ENCODE data around the gene RTTN.

RTTN gene

GRCh38 chr18:70194227-70194890 is 11.1 kb downstream of the RTTN start:
- Histone ChIP-seq H3K27me3 (ENCODE audit: insufficient read depth, low read length, poor library complexity) (no peaks in the 10 kb centered on the region), H3K4me1 (ENCODE audit: insufficient read depth, low read length) (no peaks in the 10 kb centered on the region), H3K79me2 (ENCODE audit: insufficient read depth, low read length) (no peaks in the 10 kb centered on the region), H3K4me2 (ENCODE audit: insufficient read depth, low read length) (no peak overlapping the region), H3K4me3 (ENCODE audit: low read depth in 1 of 2, low read length in 2 of 2) (no peak overlapping the region), H2AFZ (ENCODE audit: low read depth, low read length) (no peak overlapping the region), H3K9me3 (ENCODE audit: insufficient read depth, low read length, severe bottlenecking) (no peaks in the 10 kb centered on the region), H3K36me3 (ENCODE audit: insufficient read depth, low read length) (peaks cover 93% of the 10 kb centered on the region), H4K20me1 (ENCODE audit: insufficient read depth, low read length) (no peaks in the 10 kb centered on the region), H3K9ac (ENCODE audit: low read depth, low read length) (no peak overlapping the region), H3K27ac (ENCODE audit: low read length) (no peak overlapping the region)
- TF ChIP-seq CTCF (IDR thresholded peaks at IDR 0.05; ENCODE audit: borderline replicate concordance, extremely low read depth, low read length, poor library complexity, severe bottlenecking) (no peak), EZH2 (IDR thresholded peaks at IDR 0.05; ENCODE audit: borderline replicate concordance, low read depth, low read length, severe bottlenecking) (no peak)
- DNase-seq (no peak), ATAC-seq (ENCODE audit: insufficient read depth, low read depth) (no peak)

GRCh38 chr18:70190529-70190928 is 15.0 kb downstream of the RTTN start:
- Histone ChIP-seq H3K27ac (ENCODE audit: low read length) (no peak overlapping the region), H3K36me3 (ENCODE audit: insufficient read depth, low read length) (peaks cover 88% of the 10 kb centered on the region), H2AFZ (ENCODE audit: low read depth, low read length) (no peak overlapping the region), H3K9ac (ENCODE audit: low read depth, low read length) (no peak overlapping the region), H3K4me1 (ENCODE audit: insufficient read depth, low read length) (no peaks in the 10 kb centered on the region), H3K79me2 (ENCODE audit: insufficient read depth, low read length) (peaks cover 5% of the 10 kb centered on the region; the same call in 1 of the 2 replicates), H3K4me2 (ENCODE audit: insufficient read depth, low read length) (no peak overlapping the region), H3K4me3 (ENCODE audit: low read depth in 1 of 2, low read length in 2 of 2) (no peak overlapping the region), H3K27me3 (ENCODE audit: insufficient read depth, low read length, poor library complexity) (no peaks in the 10 kb centered on the region), H3K9me3 (ENCODE audit: insufficient read depth, low read length, severe bottlenecking) (no peaks in the 10 kb centered on the region), H4K20me1 (ENCODE audit: insufficient read depth, low read length) (peaks cover 2% of the 10 kb centered on the region; the same call in 1 of the 2 replicates)
- DNase-seq, result no peak
- ATAC-seq (ENCODE audit: insufficient read depth, low read depth), result no peak
- TF ChIP-seq EZH2 (IDR thresholded peaks at IDR 0.05; ENCODE audit: borderline replicate concordance, low read depth, low read length, severe bottlenecking) (no peak), CTCF (IDR thresholded peaks at IDR 0.05; ENCODE audit: borderline replicate concordance, extremely low read depth, low read length, poor library complexity, severe bottlenecking) (no peak)

GRCh38 chr18:70188113-70188512 is 17.4 kb downstream of the RTTN start:
- no peaks in the 10 kb centered on the region for H3K4me1 ChIP-seq (ENCODE audit: insufficient read depth, low read length)
- ATAC-seq (ENCODE audit: insufficient read depth, low read depth), result no peak
- no peak overlapping the region for H3K9ac ChIP-seq (ENCODE audit: low read depth, low read length)
- H3K4me3 ChIP-seq (ENCODE audit: low read depth in 1 of 2, low read length in 2 of 2), result no peak overlapping the region
- H3K4me2 ChIP-seq (ENCODE audit: insufficient read depth, low read length), result no peak overlapping the region
- DNase-seq, result no peak
- H4K20me1 ChIP-seq (ENCODE audit: insufficient read depth, low read length), result peaks cover 2% of the 10 kb centered on the region; the same call in 1 of the 2 replicates
- no peak for TF ChIP-seq EZH2 (IDR thresholded peaks at IDR 0.05; ENCODE audit: borderline replicate concordance, low read depth, low read length, severe bottlenecking)
- TF ChIP-seq CTCF (IDR thresholded peaks at IDR 0.05; ENCODE audit: borderline replicate concordance, extremely low read depth, low read length, poor library complexity, severe bottlenecking), result no peak
- no peaks in the 10 kb centered on the region for H3K9me3 ChIP-seq (ENCODE audit: insufficient read depth, low read length, severe bottlenecking)
- H3K36me3 ChIP-seq (ENCODE audit: insufficient read depth, low read length), result peaks cover 83% of the 10 kb centered on the region
- H3K27me3 ChIP-seq (ENCODE audit: insufficient read depth, low read length, poor library complexity), result no peaks in the 10 kb centered on the region
- H2AFZ ChIP-seq (ENCODE audit: low read depth, low read length), result no peak overlapping the region
- peaks cover 8% of the 10 kb centered on the region for H3K79me2 ChIP-seq (ENCODE audit: insufficient read depth, low read length)
- no peak overlapping the region for H3K27ac ChIP-seq (ENCODE audit: low read length)
